Vagina (tissue), 2 donors: Measurements from ENCODE around the gene TCERG1. TPM values are rescaled to one million over a fixed set of nuclear protein-coding genes. Genes with fewer than 3 reads are reported as not detected.

ENCODE experiments used
- DNase-seq, 2 donors: peaks; one replicate each; pipeline ENCODE4 v3.0.0-alpha.2; 2017; ENCODE audit errors: extremely low spot score in 2 of 2
- H3K27ac ChIP-seq: fragments of 200-600 bp; sonication (generic); one replicate; pipeline ENCODE4 v1.5.1; 2019
- H3K27me3 ChIP-seq: fragments of 200-600 bp; sonication (generic); one replicate; pipeline ENCODE4 v1.5.1; 2019
- H3K36me3 ChIP-seq, 2 donors: fragments of 200-600 bp; sonication (generic); one replicate each; pipeline ENCODE4 v1.5.1; 2017 to 2019
- H3K4me1 ChIP-seq: fragments of 200-600 bp; sonication (generic); one replicate; pipeline ENCODE4 v1.5.1; 2019
- H3K4me3 ChIP-seq, 2 donors: fragments of 200-600 bp; sonication (generic); 1 replicate in 1 of 2; 2 replicates in 1 of 2; pipeline ENCODE4 v1.5.1; 2016 to 2019
- H3K9me3 ChIP-seq: fragments of 200-600 bp; sonication (generic); one replicate; pipeline ENCODE4 v1.5.1; 2019
- POLR2A ChIP-seq, 2 donors: fragments of 450-650 bp; IDR thresholded peaks; one replicate each; pipeline ENCODE4 v1.6.1; 2017; ENCODE audit warnings: antibody characterized with exemption in 2 of 2, mild to moderate bottlenecking in 2 of 2, moderate library complexity in 2 of 2
- POLR2AphosphoS5 ChIP-seq, 2 donors: sonication (generic); formaldehyde crosslinking; IDR thresholded peaks; one replicate each; pipeline ENCODE4 v1.9.0; 2017; ENCODE audit warnings: antibody characterized with exemption in 2 of 2, mild to moderate bottlenecking in 2 of 2, low read depth in 1 of 2; ENCODE audit not compliant: insufficient read depth in 1 of 2
- intact Hi-C: fragments of 100-400 bp; cut with DNase I; formaldehyde crosslinking; loops from one replicate; pipeline ENCODE4 v1.15.1; 2023
- total RNA-seq: library from RNA; depleted of rRNA; stranded (reverse); fragments of >200 nt; gene quantifications from one replicate; pipeline ENCODE4 v1.2.3, GENCODE V29; 2016
- TF ChIP-seq, protein P1 (sequence below), 3 experiments: fragments of 450-650 bp in 2 of 3; fragments of 200-600 bp in 1 of 3; sonication (generic) in 1 of 3; IDR thresholded peaks; one replicate each; pipeline ENCODE4 v1.5.1; 2017 to 2019; ENCODE audit warnings: antibody characterized with exemption in 3 of 3, mild to moderate bottlenecking in 2 of 3, moderate library complexity in 2 of 3

The TCERG1 gene
- total RNA-seq, 1 donor from 2014 or later = 75.4 TPM

DNA sequence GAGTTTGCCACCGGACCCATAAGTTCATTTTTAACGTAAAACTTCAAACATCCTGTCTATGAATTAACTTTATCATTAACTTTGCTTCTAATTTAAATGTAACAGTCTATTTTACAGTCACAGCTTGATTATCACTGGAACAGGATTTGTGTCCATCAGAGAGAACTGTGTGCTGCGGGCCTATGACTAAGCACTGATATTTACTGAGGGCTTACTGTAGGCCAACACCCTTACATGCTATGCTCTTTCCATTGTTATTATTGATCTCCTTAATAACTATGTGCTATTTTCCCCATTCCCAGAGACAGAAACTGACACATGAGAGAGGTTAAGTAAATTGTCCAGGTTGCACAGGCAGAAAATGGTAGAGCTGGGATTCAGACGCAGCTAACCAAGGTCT, 92.8 kb downstream of the TCERG1 start:
- H3K27ac ChIP-seq = no peak overlapping the region
- H3K27me3 ChIP-seq = no peaks in the 10 kb centered on the region
- no peaks in the 10 kb centered on the region for H3K9me3 ChIP-seq

DNA sequence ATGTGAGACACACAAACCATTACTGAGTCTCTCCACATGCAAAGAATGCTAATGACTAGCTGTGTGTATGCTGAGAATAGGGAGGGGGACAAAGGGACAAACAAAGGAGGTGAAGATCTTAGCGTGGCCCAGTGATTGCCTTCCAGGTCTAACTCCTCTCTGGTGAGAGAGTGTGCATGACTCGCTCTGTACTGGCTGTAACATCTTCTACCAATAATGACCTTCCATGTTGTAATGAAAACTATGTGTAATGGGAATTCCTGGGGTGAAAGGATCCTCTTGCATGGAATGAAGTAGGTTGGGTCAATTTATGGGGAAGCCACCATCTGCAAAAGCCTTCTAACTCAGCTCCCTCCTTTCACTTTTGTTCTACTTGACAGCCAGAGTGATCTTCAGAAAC, 93.3 kb downstream of the TCERG1 start:
- Histone ChIP-seq H3K27ac (no peak overlapping the region), H3K4me1 (no peaks in the 10 kb centered on the region), H3K36me3 (no peaks in the 10 kb centered on the region), H3K4me3 (no peak overlapping the region), H3K9me3 (no peaks in the 10 kb centered on the region), H3K27me3 (no peaks in the 10 kb centered on the region)
- intact Hi-C loops = loop anchor here (5.0 kb wide), 1 partner anchor 427 kb away; no protein-coding TSS in a partner anchor
- TF ChIP-seq, protein P1, sequence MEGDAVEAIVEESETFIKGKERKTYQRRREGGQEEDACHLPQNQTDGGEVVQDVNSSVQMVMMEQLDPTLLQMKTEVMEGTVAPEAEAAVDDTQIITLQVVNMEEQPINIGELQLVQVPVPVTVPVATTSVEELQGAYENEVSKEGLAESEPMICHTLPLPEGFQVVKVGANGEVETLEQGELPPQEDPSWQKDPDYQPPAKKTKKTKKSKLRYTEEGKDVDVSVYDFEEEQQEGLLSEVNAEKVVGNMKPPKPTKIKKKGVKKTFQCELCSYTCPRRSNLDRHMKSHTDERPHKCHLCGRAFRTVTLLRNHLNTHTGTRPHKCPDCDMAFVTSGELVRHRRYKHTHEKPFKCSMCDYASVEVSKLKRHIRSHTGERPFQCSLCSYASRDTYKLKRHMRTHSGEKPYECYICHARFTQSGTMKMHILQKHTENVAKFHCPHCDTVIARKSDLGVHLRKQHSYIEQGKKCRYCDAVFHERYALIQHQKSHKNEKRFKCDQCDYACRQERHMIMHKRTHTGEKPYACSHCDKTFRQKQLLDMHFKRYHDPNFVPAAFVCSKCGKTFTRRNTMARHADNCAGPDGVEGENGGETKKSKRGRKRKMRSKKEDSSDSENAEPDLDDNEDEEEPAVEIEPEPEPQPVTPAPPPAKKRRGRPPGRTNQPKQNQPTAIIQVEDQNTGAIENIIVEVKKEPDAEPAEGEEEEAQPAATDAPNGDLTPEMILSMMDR (IDR thresholded peaks at IDR 0.05) = no peak
- TF ChIP-seq POLR2AphosphoS5 (IDR thresholded peaks at IDR 0.05; ENCODE audit: insufficient read depth in 1 of 2, low read depth in 1 of 2) = no peak
- no peak for TF ChIP-seq POLR2A (IDR thresholded peaks at IDR 0.05)
- DNase-seq = no peak

More for the DNA sequence above, 92.8 kb downstream of the TCERG1 start:
- no peaks in the 10 kb centered on the region for H3K4me1 ChIP-seq
- no peak overlapping the region for H3K4me3 ChIP-seq
- no peak for DNase-seq
- intact Hi-C loops = loop anchor here (5.0 kb wide), 1 partner anchor 427 kb away; no protein-coding TSS in a partner anchor
- H3K36me3 ChIP-seq = no peaks in the 10 kb centered on the region
- TF ChIP-seq, protein P1 (IDR thresholded peaks at IDR 0.05) = no peak
- TF ChIP-seq POLR2AphosphoS5 (IDR thresholded peaks at IDR 0.05; ENCODE audit: insufficient read depth in 1 of 2, low read depth in 1 of 2) (no peak), POLR2A (IDR thresholded peaks at IDR 0.05) (no peak)

DNA sequence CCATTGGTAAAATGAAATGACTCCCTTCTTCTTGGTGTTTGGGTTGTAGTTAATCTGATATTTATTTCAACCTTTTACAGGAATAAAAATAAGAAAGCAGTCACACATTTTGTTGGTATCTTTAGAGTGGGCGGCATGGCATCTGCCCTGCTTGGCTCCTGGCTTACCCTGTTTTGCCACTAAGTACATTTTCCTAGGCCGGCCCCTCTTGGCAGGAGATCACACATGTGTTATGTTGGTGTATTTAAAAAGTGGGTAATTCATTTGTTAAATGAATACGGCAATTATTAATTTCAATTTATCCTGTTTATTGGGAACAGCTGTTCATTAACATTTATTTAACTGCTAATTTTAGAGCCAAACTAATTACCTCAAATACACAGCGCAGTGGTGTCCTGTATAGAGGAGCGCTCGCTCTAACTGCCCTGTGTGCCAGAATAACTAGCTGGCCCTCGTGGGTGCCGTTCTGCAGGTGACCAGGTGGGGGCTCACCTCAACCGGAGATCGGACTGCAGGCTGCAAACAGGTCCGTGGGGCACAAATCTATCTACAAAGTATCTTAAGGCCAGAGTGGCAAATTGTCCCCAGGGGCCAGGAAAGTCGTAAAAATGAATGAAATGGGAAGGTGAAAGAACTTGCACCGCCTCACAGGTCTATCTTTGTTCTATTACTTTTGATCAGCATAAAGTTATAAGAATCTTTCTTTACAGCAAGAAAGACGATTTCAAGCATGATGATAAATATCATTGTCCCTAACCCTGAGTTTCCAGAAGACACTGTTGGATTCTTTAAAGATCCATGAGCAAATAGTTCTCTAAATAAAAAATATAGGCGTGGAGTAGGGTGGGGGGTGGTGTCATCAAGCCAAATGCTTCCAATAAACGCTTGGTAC, 95.1 kb downstream of the TCERG1 start:
- no peak overlapping the region for H3K27ac ChIP-seq
- no peak overlapping the region for H3K4me3 ChIP-seq
- TF ChIP-seq, protein P1 (IDR thresholded peaks at IDR 0.05) = peak; percentile 62 to 66 (median 65)
- no peak for TF ChIP-seq POLR2AphosphoS5 (IDR thresholded peaks at IDR 0.05; ENCODE audit: insufficient read depth in 1 of 2, low read depth in 1 of 2)
- H3K27me3 ChIP-seq = no peaks in the 10 kb centered on the region
- H3K36me3 ChIP-seq = no peaks in the 10 kb centered on the region
- no peaks in the 10 kb centered on the region for H3K9me3 ChIP-seq
- intact Hi-C loops = loop anchor here (5.0 kb wide), 1 partner anchor 425 kb away; no protein-coding TSS in a partner anchor
- no peak for DNase-seq
- no peaks in the 10 kb centered on the region for H3K4me1 ChIP-seq

DNA sequence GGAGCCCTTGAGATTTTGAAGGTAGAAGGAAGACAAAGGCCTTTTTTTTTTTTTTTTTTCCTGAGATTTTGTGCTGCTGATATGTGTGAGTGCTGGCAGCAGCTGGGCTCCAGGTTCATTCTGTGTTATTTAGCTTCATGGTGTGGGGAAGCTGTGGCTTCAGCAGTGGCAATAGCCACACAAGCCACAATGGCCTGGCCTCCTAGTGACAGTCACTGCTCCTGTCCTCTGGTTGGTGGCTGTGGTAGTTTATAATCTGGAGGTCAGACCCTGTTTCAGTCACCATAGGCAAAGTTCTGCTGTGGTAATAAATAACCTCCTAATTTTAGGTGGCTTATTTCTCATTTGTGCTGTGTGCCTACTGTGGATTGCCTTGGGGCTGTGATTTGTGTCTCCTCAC, 97.1 kb downstream of the TCERG1 start:
- Histone ChIP-seq H3K4me1 (no peaks in the 10 kb centered on the region), H3K36me3 (no peaks in the 10 kb centered on the region), H3K27ac (no peak overlapping the region), H3K9me3 (no peaks in the 10 kb centered on the region), H3K4me3 (no peak overlapping the region), H3K27me3 (no peaks in the 10 kb centered on the region)
- DNase-seq = no peak
- intact Hi-C loops = loop anchor here (5.0 kb wide), 1 partner anchor 423 kb away; no protein-coding TSS in a partner anchor
- TF ChIP-seq POLR2A (IDR thresholded peaks at IDR 0.05) (no peak), POLR2AphosphoS5 (IDR thresholded peaks at IDR 0.05; ENCODE audit: insufficient read depth in 1 of 2, low read depth in 1 of 2) (no peak)
- TF ChIP-seq, protein P1 (IDR thresholded peaks at IDR 0.05) = no peak
